ENCODE results near the gene MRPS25.

Gene MRPS25

DNA sequence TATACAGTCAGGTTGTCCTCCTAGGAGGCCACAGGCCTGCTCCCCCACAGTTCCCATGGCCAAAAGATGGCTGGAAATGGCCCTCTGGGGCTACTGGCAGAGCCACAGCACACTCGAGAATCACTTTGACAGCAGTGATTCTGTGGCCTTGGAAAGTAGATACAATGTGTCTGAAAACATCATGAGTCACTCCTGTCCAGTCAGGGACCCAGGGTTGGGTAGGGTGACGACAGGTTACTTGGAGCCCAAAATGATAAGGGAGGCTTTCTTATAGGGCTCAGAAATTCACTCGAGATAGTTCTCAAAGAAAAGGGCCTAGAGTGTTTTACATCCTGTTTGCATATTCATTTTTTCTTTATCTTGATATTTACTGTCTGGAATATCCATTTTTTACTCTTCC is 24.3 kb downstream of the MRPS25 start:
- H3K4me3 ChIP-seq (ENCODE audit: control insufficient read depth, low read depth, low read length) = no peak overlapping the region
- no peak for TF ChIP-seq CTCF (conservative IDR thresholded peaks at IDR 0.05; ENCODE audit: control insufficient read depth, insufficient read depth, low read depth, low read length)
- DNase-seq (ENCODE audit: low read depth) = peak; percentile 13

- TF ChIP-seq CTCF (conservative IDR thresholded peaks at IDR 0.05; ENCODE audit: control insufficient read depth, insufficient read depth, low read depth, low read length) = no peak
- DNase-seq (ENCODE audit: low read depth) = no peak
- H3K4me3 ChIP-seq (ENCODE audit: control insufficient read depth, low read depth, low read length) = no peak overlapping the region
Observed at GRCh38 chr3:15038306-15038705, 26.8 kb downstream of the MRPS25 start.

GRCh38 chr3:15033103-15033502 is 32.0 kb downstream of the MRPS25 start:
- no peak for TF ChIP-seq CTCF (conservative IDR thresholded peaks at IDR 0.05; ENCODE audit: control insufficient read depth, insufficient read depth, low read depth, low read length)
- H3K4me3 ChIP-seq (ENCODE audit: control insufficient read depth, low read depth, low read length) = no peak overlapping the region
- no peak for DNase-seq (ENCODE audit: low read depth)

GRCh38 chr3:15032650-15033049 is 32.5 kb downstream of the MRPS25 start:
- peak; percentile 32 for DNase-seq (ENCODE audit: low read depth)
- H3K4me3 ChIP-seq (ENCODE audit: control insufficient read depth, low read depth, low read length) = no peak overlapping the region
- no peak for TF ChIP-seq CTCF (conservative IDR thresholded peaks at IDR 0.05; ENCODE audit: control insufficient read depth, insufficient read depth, low read depth, low read length)

- no peak for TF ChIP-seq CTCF (conservative IDR thresholded peaks at IDR 0.05; ENCODE audit: control insufficient read depth, insufficient read depth, low read depth, low read length)
- H3K4me3 ChIP-seq (ENCODE audit: control insufficient read depth, low read depth, low read length) = no peak overlapping the region
Observed at GRCh38 chr3:15029625-15030024, 35.5 kb downstream of the MRPS25 start.

DNA sequence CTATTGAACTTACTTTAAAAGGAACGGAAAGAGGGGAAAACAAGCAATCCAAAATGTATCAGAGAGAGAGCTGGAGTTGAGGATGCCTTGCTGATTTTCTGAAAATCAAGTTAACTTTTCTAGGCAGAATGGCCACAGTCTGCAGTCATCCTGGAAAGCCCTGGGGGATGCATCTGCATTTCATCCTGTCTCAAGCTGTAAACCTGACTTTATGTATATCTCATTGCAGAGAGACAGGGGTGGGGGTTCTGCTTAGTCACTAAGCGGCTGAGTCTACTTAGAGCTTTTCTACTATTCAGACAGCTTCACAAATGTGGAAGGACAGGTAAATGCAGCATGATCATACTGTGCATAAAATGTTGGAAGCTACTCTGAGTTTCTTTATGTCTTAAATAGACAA is 41.4 kb downstream of the MRPS25 start:
- no peak for DNase-seq (ENCODE audit: low read depth)
- TF ChIP-seq CTCF (conservative IDR thresholded peaks at IDR 0.05; ENCODE audit: control insufficient read depth, insufficient read depth, low read depth, low read length) = no peak
- H3K4me3 ChIP-seq (ENCODE audit: control insufficient read depth, low read depth, low read length) = no peak overlapping the region

More at GRCh38 chr3:15029625-15030024, 35.5 kb downstream of the MRPS25 start:
- DNase-seq (ENCODE audit: low read depth) = no peak

GRCh38 chr3:15023249-15023648 is 41.9 kb downstream of the MRPS25 start:
- no peak overlapping the region for H3K4me3 ChIP-seq (ENCODE audit: control insufficient read depth, low read depth, low read length)
- no peak for DNase-seq (ENCODE audit: low read depth)
- no peak for TF ChIP-seq CTCF (conservative IDR thresholded peaks at IDR 0.05; ENCODE audit: control insufficient read depth, insufficient read depth, low read depth, low read length)
